HEK293 (cell line): ENCODE data around the gene TLR5.
A peak's percentile ranks its signal among the peaks of the same experiment; 100 is the strongest.

Experiments
- CTCF ChIA-PET: fragments of 350-600 bp; formaldehyde crosslinking; extraction: SDS; loops from one replicate; lab custom pipeline; 2021; ENCODE audit warnings: antibody characterized with exemption; lab: Yijun Ruan, JAX
- POLR2A ChIA-PET: fragments of 300-600 bp; formaldehyde crosslinking; extraction: SDS; loops from one replicate; lab custom pipeline; 2020; ENCODE audit warnings: antibody characterized with exemption, inconsistent platforms; lab: Yijun Ruan, JAX
- H3K27ac ChIP-seq: fragments of 200-500 bp; sonication (Bioruptor generic); 2 replicates; pipeline ENCODE4 v1.5.1; 2014; ENCODE audit warnings: low read depth, low read length, control low read depth, inconsistent platforms; ENCODE audit errors: extremely low read depth
- H3K36me3 ChIP-seq, 2 experiments: fragments of 200-500 bp in 1 of 2; sonication (Bioruptor generic) in 1 of 2; 1 replicate in 1 of 2; 2 replicates in 1 of 2; pipeline ENCODE4 v1.5.1; 2014 to 2017; ENCODE audit warnings: inconsistent platforms in 2 of 2, low read length in 2 of 2; ENCODE audit not compliant: control insufficient read depth in 2 of 2, insufficient read depth in 1 of 2
- H3K4me1 ChIP-seq: fragments of 200-500 bp; sonication (Bioruptor generic); 2 replicates; pipeline ENCODE4 v1.5.1; 2014; ENCODE audit warnings: mild to moderate bottlenecking, low read length, inconsistent platforms; ENCODE audit not compliant: control insufficient read depth, insufficient read depth
- H3K4me3 ChIP-seq: 2 replicates; pipeline ENCODE4 v1.5.1; 2011; ENCODE audit warnings: low read depth, mild to moderate bottlenecking, control low read depth, low read length, moderate library complexity
- H3K9me3 ChIP-seq: fragments of 200-500 bp; sonication (Bioruptor generic); 2 replicates; pipeline ENCODE4 v1.5.1; 2014; ENCODE audit warnings: low read depth, low read length, inconsistent platforms; ENCODE audit not compliant: control insufficient read depth, insufficient read depth
- KLF9 ChIP-seq: fragments of 450-650 bp; formaldehyde crosslinking; IDR thresholded peaks from 2 replicates; pipeline ENCODE4 v1.5.1; 2016; ENCODE audit warnings: missing biosample characterization, missing genetic modification characterization, low read depth
- MEIS1 ChIP-seq: sonication (generic); formaldehyde crosslinking; IDR thresholded peaks from 2 replicates; pipeline ENCODE4 v1.8.1; 2022; ENCODE audit warnings: missing genetic modification reagents, mild to moderate bottlenecking, borderline replicate concordance
- RBAK ChIP-seq: fragments of 450-650 bp; formaldehyde crosslinking; IDR thresholded peaks from 2 replicates; pipeline ENCODE4 v1.5.1; 2016; ENCODE audit warnings: missing biosample characterization, missing genetic modification characterization
- ZBTB17 ChIP-seq: fragments of 450-650 bp; formaldehyde crosslinking; IDR thresholded peaks from 2 replicates; pipeline ENCODE4 v1.5.1; 2016; ENCODE audit warnings: missing biosample characterization, missing genetic modification characterization
- ZFHX2 ChIP-seq: fragments of 450-650 bp; formaldehyde crosslinking; conservative IDR thresholded peaks from 2 replicates; pipeline ENCODE4 v1.5.1; 2016; ENCODE audit warnings: missing biosample characterization, missing genetic modification characterization
- ZIC2 ChIP-seq: fragments of 450-650 bp; formaldehyde crosslinking; IDR thresholded peaks from 2 replicates; pipeline ENCODE4 v1.5.1; 2016; ENCODE audit warnings: missing biosample characterization, missing genetic modification characterization
- ZNF174 ChIP-seq: fragments of 450-650 bp; formaldehyde crosslinking; IDR thresholded peaks from 2 replicates; pipeline ENCODE4 v1.5.0; 2017; ENCODE audit warnings: missing biosample characterization, mild to moderate bottlenecking, missing genetic modification characterization
- ZNF175 ChIP-seq: fragments of 450-650 bp; formaldehyde crosslinking; IDR thresholded peaks from 2 replicates; pipeline ENCODE4 v1.5.1; 2016; ENCODE audit warnings: missing biosample characterization, missing genetic modification characterization
- ZNF311 ChIP-seq: fragments of 450-650 bp; formaldehyde crosslinking; IDR thresholded peaks from 2 replicates; pipeline ENCODE4 v1.5.1; 2017; ENCODE audit warnings: missing biosample characterization, missing genetic modification characterization, borderline replicate concordance
- ZNF366 ChIP-seq: fragments of 450-650 bp; formaldehyde crosslinking; conservative IDR thresholded peaks from 2 replicates; pipeline ENCODE4 v1.5.1; 2016; ENCODE audit warnings: missing biosample characterization, missing genetic modification characterization
- ZNF416 ChIP-seq: fragments of 450-650 bp; formaldehyde crosslinking; IDR thresholded peaks from 2 replicates; pipeline ENCODE4 v1.5.1; 2016; ENCODE audit warnings: missing biosample characterization, missing genetic modification characterization
- ZNF529 ChIP-seq: fragments of 450-650 bp; formaldehyde crosslinking; IDR thresholded peaks from 2 replicates; pipeline ENCODE4 v1.5.1; 2017; ENCODE audit warnings: missing genetic modification characterization, missing biosample characterization; ENCODE audit not compliant: insufficient replicate concordance
- ZNF600 ChIP-seq: fragments of 450-650 bp; formaldehyde crosslinking; IDR thresholded peaks from 2 replicates; pipeline ENCODE4 v1.5.1; 2016; ENCODE audit warnings: missing biosample characterization, missing genetic modification characterization
- ZNF658 ChIP-seq: fragments of 450-650 bp; formaldehyde crosslinking; IDR thresholded peaks from 2 replicates; pipeline ENCODE4; 2016; ENCODE audit warnings: missing biosample characterization, missing genetic modification characterization
- ZNF785 ChIP-seq: fragments of 450-650 bp; formaldehyde crosslinking; IDR thresholded peaks from 2 replicates; pipeline ENCODE4 v1.5.1; 2016; ENCODE audit warnings: missing biosample characterization, missing genetic modification characterization
- TF ChIP-seq, protein P1 (sequence below): fragments of 450-650 bp; formaldehyde crosslinking; IDR thresholded peaks from 2 replicates; pipeline ENCODE4 v1.5.0; 2017; ENCODE audit warnings: missing biosample characterization, missing genetic modification characterization, borderline replicate concordance
- TF ChIP-seq, protein P2 (sequence below): sonication (generic); formaldehyde crosslinking; IDR thresholded peaks from 2 replicates; pipeline ENCODE4 v1.8.1; 2022; ENCODE audit warnings: mild to moderate bottlenecking, moderate library complexity, missing genetic modification reagents
- TF ChIP-seq, protein P3 (sequence below): fragments of 450-650 bp; formaldehyde crosslinking; IDR thresholded peaks from 2 replicates; pipeline ENCODE4 v1.5.1; 2016; ENCODE audit warnings: missing biosample characterization, missing genetic modification characterization, borderline replicate concordance
- TF ChIP-seq, protein P4 (sequence below): fragments of 450-650 bp; formaldehyde crosslinking; IDR thresholded peaks from 2 replicates; pipeline ENCODE4 v1.5.1; 2016; ENCODE audit warnings: missing biosample characterization, missing genetic modification characterization
- TF ChIP-seq, protein P5 (sequence below): fragments of 450-650 bp; formaldehyde crosslinking; IDR thresholded peaks from 2 replicates; pipeline ENCODE4 v1.5.1; 2017; ENCODE audit warnings: missing biosample characterization, missing genetic modification characterization
- TF ChIP-seq, protein P6 (sequence below): fragments of 450-650 bp; formaldehyde crosslinking; IDR thresholded peaks from 2 replicates; pipeline ENCODE4 v1.5.1; 2016; ENCODE audit warnings: missing biosample characterization, missing genetic modification characterization

The TLR5 gene

DNA sequence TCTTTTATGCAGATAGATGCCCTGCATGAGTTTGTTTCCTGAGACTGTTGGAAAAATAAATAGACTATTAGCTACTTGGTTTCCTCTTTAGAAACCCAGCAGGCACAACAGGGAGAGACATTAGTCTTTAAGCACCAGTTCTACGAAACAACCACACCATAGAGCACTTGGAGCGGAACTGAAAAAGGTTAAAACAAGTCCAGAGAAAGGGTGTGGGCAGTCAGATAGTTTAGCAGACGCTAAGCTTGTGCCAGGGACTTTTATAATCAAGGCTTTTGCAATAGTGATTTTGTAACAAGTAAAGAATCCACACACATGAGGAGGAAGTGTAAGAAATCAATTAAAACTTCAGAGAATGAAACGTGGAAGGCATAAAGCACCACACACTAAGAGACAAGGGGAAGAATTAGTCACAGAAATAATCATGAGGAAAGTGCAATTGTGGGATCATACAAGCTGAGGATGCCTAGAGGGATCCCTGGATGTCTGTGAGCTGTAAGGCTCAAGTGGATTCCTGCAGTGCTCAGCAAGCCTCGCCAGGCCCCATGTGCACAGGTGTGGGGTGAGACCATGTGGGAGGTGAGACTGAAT lies 37.8 kb upstream of the TLR5 start:
- no peak overlapping the region for H3K27ac ChIP-seq
- no peaks in the 10 kb centered on the region for H3K9me3 ChIP-seq
- TF ChIP-seq ZNF785 (no peak), ZNF416 (tag by site-specific recombination) (no peak), KLF9 (tag by site-specific recombination) (no peak), ZNF600 (tag by site-specific recombination) (no peak), ZNF175 (tag by site-specific recombination) (no peak), ZIC2 (tag by site-specific recombination) (peak; percentile 55; the same call in 1 of the 2 replicates), ZNF311 (tag by site-specific recombination) (no peak)
- TF ChIP-seq, protein P1, sequence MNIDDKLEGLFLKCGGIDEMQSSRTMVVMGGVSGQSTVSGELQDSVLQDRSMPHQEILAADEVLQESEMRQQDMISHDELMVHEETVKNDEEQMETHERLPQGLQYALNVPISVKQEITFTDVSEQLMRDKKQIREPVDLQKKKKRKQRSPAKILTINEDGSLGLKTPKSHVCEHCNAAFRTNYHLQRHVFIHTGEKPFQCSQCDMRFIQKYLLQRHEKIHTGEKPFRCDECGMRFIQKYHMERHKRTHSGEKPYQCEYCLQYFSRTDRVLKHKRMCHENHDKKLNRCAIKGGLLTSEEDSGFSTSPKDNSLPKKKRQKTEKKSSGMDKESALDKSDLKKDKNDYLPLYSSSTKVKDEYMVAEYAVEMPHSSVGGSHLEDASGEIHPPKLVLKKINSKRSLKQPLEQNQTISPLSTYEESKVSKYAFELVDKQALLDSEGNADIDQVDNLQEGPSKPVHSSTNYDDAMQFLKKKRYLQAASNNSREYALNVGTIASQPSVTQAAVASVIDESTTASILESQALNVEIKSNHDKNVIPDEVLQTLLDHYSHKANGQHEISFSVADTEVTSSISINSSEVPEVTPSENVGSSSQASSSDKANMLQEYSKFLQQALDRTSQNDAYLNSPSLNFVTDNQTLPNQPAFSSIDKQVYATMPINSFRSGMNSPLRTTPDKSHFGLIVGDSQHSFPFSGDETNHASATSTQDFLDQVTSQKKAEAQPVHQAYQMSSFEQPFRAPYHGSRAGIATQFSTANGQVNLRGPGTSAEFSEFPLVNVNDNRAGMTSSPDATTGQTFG (tag by site-specific recombination): no peak
- TF ChIP-seq, protein P2, sequence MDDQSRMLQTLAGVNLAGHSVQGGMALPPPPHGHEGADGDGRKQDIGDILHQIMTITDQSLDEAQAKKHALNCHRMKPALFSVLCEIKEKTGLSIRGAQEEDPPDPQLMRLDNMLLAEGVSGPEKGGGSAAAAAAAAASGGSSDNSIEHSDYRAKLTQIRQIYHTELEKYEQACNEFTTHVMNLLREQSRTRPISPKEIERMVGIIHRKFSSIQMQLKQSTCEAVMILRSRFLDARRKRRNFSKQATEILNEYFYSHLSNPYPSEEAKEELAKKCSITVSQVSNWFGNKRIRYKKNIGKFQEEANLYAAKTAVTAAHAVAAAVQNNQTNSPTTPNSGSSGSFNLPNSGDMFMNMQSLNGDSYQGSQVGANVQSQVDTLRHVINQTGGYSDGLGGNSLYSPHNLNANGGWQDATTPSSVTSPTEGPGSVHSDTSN (CRISPR knock-in tag): no peak
- TF ChIP-seq, all 188 proteins: peak for 1
- Histone ChIP-seq H3K4me1 (no peaks in the 10 kb centered on the region), H3K4me3 (no peak overlapping the region), H3K36me3 (no peaks in the 10 kb centered on the region)
- ChIA-PET CTCF (interaction anchor here (0.6 to 2.1 kb wide), 4 partner anchors 47 to 541 kb away, joined by 3 to 8 read pairs (median 4); no protein-coding TSS in a partner anchor), POLR2A (no interaction called here)

DNA sequence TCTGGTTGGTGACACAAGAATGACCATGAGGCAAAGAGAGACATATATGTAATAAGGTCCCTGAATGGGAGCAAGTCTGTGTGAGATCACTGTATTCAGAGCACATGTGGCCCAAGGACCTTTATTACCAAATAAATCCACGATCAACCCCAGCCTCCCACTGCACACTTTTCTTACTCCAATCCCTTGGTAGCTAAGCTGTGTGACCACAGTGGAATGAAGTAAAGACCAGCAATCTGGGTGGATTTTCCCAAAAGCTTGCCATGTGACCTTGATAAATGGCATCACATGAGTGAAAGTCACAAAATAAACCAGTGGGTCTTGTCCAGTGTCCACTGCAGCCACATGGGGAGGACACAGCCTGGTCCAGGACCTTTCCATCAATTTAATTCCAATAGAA lies 36.7 kb upstream of the TLR5 start:
- POLR2A ChIA-PET: no interaction called here
- Histone ChIP-seq H3K4me3 (no peak overlapping the region), H3K27ac (no peak overlapping the region), H3K9me3 (no peaks in the 10 kb centered on the region), H3K4me1 (no peaks in the 10 kb centered on the region), H3K36me3 (no peaks in the 10 kb centered on the region)
- CTCF ChIA-PET: interaction anchor here (0.5 to 2.1 kb wide), 3 partner anchors 45 to 498 kb away, joined by 3 to 8 read pairs (median 4); no protein-coding TSS in a partner anchor
- no peak for TF ChIP-seq ZFHX2 (tag by site-specific recombination)
- TF ChIP-seq, protein P3, sequence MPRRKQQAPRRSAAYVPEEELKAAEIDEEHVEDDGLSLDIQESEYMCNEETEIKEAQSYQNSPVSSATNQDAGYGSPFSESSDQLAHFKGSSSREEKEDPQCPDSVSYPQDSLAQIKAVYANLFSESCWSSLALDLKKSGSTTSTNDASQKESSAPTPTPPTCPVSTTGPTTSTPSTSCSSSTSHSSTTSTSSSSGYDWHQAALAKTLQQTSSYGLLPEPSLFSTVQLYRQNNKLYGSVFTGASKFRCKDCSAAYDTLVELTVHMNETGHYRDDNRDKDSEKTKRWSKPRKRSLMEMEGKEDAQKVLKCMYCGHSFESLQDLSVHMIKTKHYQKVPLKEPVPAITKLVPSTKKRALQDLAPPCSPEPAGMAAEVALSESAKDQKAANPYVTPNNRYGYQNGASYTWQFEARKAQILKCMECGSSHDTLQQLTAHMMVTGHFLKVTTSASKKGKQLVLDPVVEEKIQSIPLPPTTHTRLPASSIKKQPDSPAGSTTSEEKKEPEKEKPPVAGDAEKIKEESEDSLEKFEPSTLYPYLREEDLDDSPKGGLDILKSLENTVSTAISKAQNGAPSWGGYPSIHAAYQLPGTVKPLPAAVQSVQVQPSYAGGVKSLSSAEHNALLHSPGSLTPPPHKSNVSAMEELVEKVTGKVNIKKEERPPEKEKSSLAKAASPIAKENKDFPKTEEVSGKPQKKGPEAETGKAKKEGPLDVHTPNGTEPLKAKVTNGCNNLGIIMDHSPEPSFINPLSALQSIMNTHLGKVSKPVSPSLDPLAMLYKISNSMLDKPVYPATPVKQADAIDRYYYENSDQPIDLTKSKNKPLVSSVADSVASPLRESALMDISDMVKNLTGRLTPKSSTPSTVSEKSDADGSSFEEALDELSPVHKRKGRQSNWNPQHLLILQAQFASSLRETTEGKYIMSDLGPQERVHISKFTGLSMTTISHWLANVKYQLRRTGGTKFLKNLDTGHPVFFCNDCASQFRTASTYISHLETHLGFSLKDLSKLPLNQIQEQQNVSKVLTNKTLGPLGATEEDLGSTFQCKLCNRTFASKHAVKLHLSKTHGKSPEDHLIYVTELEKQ: no peak
- no peak for TF ChIP-seq ZNF529
- TF ChIP-seq, protein P4, sequence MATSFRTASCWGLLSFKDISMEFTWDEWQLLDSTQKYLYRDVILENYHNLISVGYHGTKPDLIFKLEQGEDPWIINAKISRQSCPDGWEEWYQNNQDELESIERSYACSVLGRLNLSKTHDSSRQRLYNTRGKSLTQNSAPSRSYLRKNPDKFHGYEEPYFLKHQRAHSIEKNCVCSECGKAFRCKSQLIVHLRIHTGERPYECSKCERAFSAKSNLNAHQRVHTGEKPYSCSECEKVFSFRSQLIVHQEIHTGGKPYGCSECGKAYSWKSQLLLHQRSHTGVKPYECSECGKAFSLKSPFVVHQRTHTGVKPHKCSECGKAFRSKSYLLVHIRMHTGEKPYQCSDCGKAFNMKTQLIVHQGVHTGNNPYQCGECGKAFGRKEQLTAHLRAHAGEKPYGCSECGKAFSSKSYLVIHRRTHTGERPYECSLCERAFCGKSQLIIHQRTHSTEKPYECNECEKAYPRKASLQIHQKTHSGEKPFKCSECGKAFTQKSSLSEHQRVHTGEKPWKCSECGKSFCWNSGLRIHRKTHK (tag by site-specific recombination): no peak
- no peak for TF ChIP-seq ZNF174 (tag by site-specific recombination)
- no peak for TF ChIP-seq ZNF785
- TF ChIP-seq ZNF366 (tag by site-specific recombination): no peak
- no peak for TF ChIP-seq ZNF600 (tag by site-specific recombination)
- TF ChIP-seq RBAK: no peak
- TF ChIP-seq, protein P5, sequence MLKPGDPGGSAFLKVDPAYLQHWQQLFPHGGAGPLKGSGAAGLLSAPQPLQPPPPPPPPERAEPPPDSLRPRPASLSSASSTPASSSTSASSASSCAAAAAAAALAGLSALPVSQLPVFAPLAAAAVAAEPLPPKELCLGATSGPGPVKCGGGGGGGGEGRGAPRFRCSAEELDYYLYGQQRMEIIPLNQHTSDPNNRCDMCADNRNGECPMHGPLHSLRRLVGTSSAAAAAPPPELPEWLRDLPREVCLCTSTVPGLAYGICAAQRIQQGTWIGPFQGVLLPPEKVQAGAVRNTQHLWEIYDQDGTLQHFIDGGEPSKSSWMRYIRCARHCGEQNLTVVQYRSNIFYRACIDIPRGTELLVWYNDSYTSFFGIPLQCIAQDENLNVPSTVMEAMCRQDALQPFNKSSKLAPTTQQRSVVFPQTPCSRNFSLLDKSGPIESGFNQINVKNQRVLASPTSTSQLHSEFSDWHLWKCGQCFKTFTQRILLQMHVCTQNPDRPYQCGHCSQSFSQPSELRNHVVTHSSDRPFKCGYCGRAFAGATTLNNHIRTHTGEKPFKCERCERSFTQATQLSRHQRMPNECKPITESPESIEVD (tag by site-specific recombination): no peak
- TF ChIP-seq MEIS1: no peak
- TF ChIP-seq, protein P6, sequence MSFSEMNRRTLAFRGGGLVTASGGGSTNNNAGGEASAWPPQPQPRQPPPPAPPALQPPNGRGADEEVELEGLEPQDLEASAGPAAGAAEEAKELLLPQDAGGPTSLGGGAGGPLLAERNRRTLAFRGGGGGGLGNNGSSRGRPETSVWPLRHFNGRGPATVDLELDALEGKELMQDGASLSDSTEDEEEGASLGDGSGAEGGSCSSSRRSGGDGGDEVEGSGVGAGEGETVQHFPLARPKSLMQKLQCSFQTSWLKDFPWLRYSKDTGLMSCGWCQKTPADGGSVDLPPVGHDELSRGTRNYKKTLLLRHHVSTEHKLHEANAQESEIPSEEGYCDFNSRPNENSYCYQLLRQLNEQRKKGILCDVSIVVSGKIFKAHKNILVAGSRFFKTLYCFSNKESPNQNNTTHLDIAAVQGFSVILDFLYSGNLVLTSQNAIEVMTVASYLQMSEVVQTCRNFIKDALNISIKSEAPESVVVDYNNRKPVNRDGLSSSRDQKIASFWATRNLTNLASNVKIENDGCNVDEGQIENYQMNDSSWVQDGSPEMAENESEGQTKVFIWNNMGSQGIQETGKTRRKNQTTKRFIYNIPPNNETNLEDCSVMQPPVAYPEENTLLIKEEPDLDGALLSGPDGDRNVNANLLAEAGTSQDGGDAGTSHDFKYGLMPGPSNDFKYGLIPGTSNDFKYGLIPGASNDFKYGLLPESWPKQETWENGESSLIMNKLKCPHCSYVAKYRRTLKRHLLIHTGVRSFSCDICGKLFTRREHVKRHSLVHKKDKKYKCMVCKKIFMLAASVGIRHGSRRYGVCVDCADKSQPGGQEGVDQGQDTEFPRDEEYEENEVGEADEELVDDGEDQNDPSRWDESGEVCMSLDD: no peak
- no peak for TF ChIP-seq ZNF658 (tag by site-specific recombination)
- TF ChIP-seq ZBTB17: no peak
